ENCODE data around the gene NR1D1. TPM values are rescaled to one million over a fixed set of nuclear protein-coding genes. Genes with fewer than 3 reads are reported as not detected.

NR1D1 gene
- total and polyA plus RNA-seq, 2 of the 13 experiments (the other 11 are each of a cell fraction or from before 2014, with no cell fraction given) = 2.1 to 2.7 TPM

GRCh38 chr17:40075201-40075941 lies 25.0 kb downstream of the NR1D1 start:
- no peaks in the 10 kb centered on the region for H3K79me2 ChIP-seq (ENCODE audit: insufficient read depth, low read length)
- in situ Hi-C loops (cut with HindIII; ENCODE audit: extremely low pct_ligation_motif_present, low pct_unique_long_range_greater_than_20kb) (no loop called here), intact Hi-C loops (cut with micrococcal nuclease; ENCODE audit: unreplicated experiment) (loop anchor here (2.0 kb wide), 2 partner anchors 37 to 61 kb away; partner anchors contain the start of gene CSF3)
- ChIA-PET CTCF (ENCODE audit: low intra/inter-chr PET ratio, low total read pairs) (interaction anchor here (0.6 to 2.4 kb wide), 9 partner anchors 11 to 61 kb away, joined by 3 to 25 read pairs (median 4); partner anchors contain the start of gene THRA), POLR2A (interaction anchor here (0.8 to 2.2 kb wide), 13 partner anchors 9 to 65 kb away, joined by 3 to 23 read pairs (median 8); partner anchors contain the start of genes CASC3, CSF3, MED24 and NR1D1)
- no peaks in the 10 kb centered on the region for H3K27me3 ChIP-seq (ENCODE audit: control insufficient read depth in 1 of 2, insufficient read depth in 2 of 2, low read length in 2 of 2)
- DNase-seq (ENCODE audit: low spot score) (peak; percentile 71), FAIRE-seq (peak; percentile 95), ATAC-seq (peak; percentile 76)
- peaks cover 49% of the 10 kb centered on the region for H3K4me1 ChIP-seq (ENCODE audit: insufficient read depth, low read length)
- H2AFZ ChIP-seq (ENCODE audit: low read length) = no peak overlapping the region
- no peaks in the 10 kb centered on the region for H4K20me1 ChIP-seq (ENCODE audit: insufficient read depth, low read length)
- no TSS peak for BruUV-seq (replicated peaks)
- peaks cover 1 to 4% of the 10 kb centered on the region in 2 experiments; a peak in 1 of 5 replicates for H3K36me3 ChIP-seq (replicated peaks in 1 of 2; ENCODE audit: control insufficient read depth in 1 of 2, insufficient read depth in 2 of 2, low read length in 2 of 2)
- peak overlapping the region; percentile 16 for H3K27ac ChIP-seq (ENCODE audit: extremely low read length, insufficient read depth, low read length)
- no peak overlapping the region for H3K9ac ChIP-seq (ENCODE audit: insufficient read depth, low read depth, low read length)
- peak overlapping the region; percentile 15; the same call in 1 of the 2 replicates for H3K4me2 ChIP-seq (ENCODE audit: low read depth, low read length)
- 61% methylated on average over 8 of the region's 11 CpGs for WGBS (ENCODE audit: low lambda C conversion rate)
- no peaks in the 10 kb centered on the region for H3K9me3 ChIP-seq (ENCODE audit: low read length)
- H3K4me3 ChIP-seq (replicated peaks in 1 of 3; ENCODE audit: insufficient read depth in 1 of 3, low read depth in 2 of 3, low read length in 3 of 3) = no peak overlapping the region
- TF ChIP-seq HMG20B (CRISPR knock-in tag; conservative IDR thresholded peaks at IDR 0.05) (no peak), ZNF143 (CRISPR knock-in tag; IDR thresholded peaks at IDR 0.05) (no peak), GABPB1 (CRISPR knock-in tag; IDR thresholded peaks at IDR 0.05) (no peak; the same call in none of the 2 replicates), ZFAT (CRISPR knock-in tag; conservative IDR thresholded peaks at IDR 0.05) (no peak), ZBTB33 (CRISPR knock-in tag; IDR thresholded peaks at IDR 0.05) (peak; percentile 99), ARNT (IDR thresholded peaks at IDR 0.05) (no peak), SPEN (CRISPR knock-in tag; IDR thresholded peaks at IDR 0.05; ENCODE audit: low read depth) (peak; percentile 49; the same call in 1 of the 2 replicates), THYN1 (CRISPR knock-in tag; IDR thresholded peaks at IDR 0.05; ENCODE audit: borderline replicate concordance, low read depth) (no peak), ZNF546 (CRISPR knock-in tag; conservative IDR thresholded peaks at IDR 0.05) (peak; percentile 64; the same call in 1 of the 2 replicates), KLF16 (CRISPR knock-in tag; IDR thresholded peaks at IDR 0.05) (no peak), ELK4 (CRISPR knock-in tag; IDR thresholded peaks at IDR 0.05; ENCODE audit: borderline replicate concordance) (no peak), NCOA5 (CRISPR knock-in tag; IDR thresholded peaks at IDR 0.05) (no peak), SP2 (CRISPR knock-in tag; IDR thresholded peaks at IDR 0.05) (no peak)
- TF ChIP-seq, protein P1, sequence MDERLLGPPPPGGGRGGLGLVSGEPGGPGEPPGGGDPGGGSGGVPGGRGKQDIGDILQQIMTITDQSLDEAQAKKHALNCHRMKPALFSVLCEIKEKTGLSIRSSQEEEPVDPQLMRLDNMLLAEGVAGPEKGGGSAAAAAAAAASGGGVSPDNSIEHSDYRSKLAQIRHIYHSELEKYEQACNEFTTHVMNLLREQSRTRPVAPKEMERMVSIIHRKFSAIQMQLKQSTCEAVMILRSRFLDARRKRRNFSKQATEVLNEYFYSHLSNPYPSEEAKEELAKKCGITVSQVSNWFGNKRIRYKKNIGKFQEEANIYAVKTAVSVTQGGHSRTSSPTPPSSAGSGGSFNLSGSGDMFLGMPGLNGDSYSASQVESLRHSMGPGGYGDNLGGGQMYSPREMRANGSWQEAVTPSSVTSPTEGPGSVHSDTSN (CRISPR knock-in tag; IDR thresholded peaks at IDR 0.05) = no peak
- TF ChIP-seq, protein P2, sequence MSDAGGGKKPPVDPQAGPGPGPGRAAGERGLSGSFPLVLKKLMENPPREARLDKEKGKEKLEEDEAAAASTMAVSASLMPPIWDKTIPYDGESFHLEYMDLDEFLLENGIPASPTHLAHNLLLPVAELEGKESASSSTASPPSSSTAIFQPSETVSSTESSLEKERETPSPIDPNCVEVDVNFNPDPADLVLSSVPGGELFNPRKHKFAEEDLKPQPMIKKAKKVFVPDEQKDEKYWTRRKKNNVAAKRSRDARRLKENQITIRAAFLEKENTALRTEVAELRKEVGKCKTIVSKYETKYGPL (CRISPR knock-in tag; IDR thresholded peaks at IDR 0.05) = no peak
- TF ChIP-seq, protein P3, sequence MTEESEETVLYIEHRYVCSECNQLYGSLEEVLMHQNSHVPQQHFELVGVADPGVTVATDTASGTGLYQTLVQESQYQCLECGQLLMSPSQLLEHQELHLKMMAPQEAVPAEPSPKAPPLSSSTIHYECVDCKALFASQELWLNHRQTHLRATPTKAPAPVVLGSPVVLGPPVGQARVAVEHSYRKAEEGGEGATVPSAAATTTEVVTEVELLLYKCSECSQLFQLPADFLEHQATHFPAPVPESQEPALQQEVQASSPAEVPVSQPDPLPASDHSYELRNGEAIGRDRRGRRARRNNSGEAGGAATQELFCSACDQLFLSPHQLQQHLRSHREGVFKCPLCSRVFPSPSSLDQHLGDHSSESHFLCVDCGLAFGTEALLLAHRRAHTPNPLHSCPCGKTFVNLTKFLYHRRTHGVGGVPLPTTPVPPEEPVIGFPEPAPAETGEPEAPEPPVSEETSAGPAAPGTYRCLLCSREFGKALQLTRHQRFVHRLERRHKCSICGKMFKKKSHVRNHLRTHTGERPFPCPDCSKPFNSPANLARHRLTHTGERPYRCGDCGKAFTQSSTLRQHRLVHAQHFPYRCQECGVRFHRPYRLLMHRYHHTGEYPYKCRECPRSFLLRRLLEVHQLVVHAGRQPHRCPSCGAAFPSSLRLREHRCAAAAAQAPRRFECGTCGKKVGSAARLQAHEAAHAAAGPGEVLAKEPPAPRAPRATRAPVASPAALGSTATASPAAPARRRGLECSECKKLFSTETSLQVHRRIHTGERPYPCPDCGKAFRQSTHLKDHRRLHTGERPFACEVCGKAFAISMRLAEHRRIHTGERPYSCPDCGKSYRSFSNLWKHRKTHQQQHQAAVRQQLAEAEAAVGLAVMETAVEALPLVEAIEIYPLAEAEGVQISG (CRISPR knock-in tag; IDR thresholded peaks at IDR 0.05) = no peak; the same call in 1 of the 2 replicates
